ENCODE data around the gene PBX1.

Gene PBX1

DNA sequence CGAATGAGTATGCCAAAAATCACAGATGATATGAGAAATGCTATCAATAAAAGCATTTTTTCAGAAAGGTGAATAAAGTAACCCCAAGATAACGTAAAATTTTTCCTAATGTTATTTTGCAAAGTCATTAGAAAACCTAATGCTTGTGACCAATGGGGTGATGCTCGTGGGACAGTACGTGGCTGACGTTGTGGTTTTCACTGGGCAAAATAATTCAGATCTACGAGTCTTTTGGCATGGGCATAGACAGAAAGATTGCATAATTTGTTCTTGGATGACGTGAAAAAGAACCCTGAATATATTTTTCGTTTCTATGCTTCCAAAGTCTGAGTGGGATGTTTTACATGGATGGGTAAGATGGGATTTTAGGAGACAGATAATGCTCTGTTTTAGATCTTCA is 71.0 kb downstream of the PBX1 start (continued):
- TF ChIP-seq ZNF514 (tag by site-specific recombination; IDR thresholded peaks at IDR 0.05) (no peak), KLF10 (tag by site-specific recombination; IDR thresholded peaks at IDR 0.05) (no peak), KLF1 (tag by site-specific recombination; IDR thresholded peaks at IDR 0.05) (no peak), ZNF121 (tag by site-specific recombination; IDR thresholded peaks at IDR 0.05) (no peak), SP7 (tag by site-specific recombination; IDR thresholded peaks at IDR 0.05) (no peak), GLIS2 (tag by site-specific recombination; IDR thresholded peaks at IDR 0.05) (no peak), ZBTB17 (tag by site-specific recombination; IDR thresholded peaks at IDR 0.05) (no peak)

DNA sequence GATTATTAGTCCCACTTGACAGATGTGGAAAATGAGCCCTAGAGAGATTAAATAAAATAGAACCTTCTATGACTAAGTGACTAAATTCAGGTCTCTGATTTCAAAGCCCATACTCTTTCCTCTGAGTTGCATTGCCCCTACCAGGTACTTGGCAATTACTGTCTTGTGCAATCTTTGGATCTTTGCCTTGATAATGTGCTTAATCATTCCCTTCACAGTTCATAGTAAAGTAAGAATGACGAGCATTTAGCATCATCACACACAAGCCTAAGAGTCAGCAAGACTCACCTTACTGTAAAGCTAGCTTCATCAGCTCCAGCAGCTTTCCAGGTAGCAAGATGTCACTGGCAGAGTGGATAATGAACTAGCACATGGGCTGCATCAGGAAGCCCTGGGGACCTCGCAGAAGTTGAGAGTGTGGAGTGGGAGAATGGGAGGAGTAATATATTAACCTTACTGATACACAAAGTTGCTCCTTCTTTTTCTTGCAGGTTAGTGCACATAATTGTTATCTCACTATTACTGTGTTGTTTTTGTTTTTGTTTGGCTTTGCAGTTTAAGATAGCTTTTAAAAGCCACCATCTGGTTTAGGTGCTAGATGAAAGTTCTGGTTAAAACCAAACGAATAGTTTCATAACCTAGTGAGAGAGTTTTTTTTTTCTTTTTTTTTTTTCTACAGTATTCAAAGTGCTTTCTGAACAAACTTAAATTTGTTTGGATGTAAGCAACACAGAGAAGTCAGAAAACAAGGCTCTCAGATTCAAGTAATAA is 71.8 kb downstream of the PBX1 start:
- no peak overlapping the region for H3K4me3 ChIP-seq (ENCODE audit: low read depth, low read length)
- ChIA-PET CTCF (interaction anchor here (0.6 to 0.7 kb wide), 3 partner anchors 52 to 1082 kb away, joined by 3 read pairs; no protein-coding TSS in a partner anchor), POLR2A (interaction anchor here (0.6 kb wide), 2 partner anchors 10 to 886 kb away, joined by 5 to 8 read pairs; no protein-coding TSS in a partner anchor)
- no peak for TF ChIP-seq TRIM28 (IDR thresholded peaks at IDR 0.05; ENCODE audit: borderline replicate concordance, low read length)
- TF ChIP-seq, protein P1, sequence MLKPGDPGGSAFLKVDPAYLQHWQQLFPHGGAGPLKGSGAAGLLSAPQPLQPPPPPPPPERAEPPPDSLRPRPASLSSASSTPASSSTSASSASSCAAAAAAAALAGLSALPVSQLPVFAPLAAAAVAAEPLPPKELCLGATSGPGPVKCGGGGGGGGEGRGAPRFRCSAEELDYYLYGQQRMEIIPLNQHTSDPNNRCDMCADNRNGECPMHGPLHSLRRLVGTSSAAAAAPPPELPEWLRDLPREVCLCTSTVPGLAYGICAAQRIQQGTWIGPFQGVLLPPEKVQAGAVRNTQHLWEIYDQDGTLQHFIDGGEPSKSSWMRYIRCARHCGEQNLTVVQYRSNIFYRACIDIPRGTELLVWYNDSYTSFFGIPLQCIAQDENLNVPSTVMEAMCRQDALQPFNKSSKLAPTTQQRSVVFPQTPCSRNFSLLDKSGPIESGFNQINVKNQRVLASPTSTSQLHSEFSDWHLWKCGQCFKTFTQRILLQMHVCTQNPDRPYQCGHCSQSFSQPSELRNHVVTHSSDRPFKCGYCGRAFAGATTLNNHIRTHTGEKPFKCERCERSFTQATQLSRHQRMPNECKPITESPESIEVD (tag by site-specific recombination; IDR thresholded peaks at IDR 0.05), result 0 out of 2 replicates have a peak, but pooled peaks have one; percentile 8
- TF ChIP-seq, protein P2, sequence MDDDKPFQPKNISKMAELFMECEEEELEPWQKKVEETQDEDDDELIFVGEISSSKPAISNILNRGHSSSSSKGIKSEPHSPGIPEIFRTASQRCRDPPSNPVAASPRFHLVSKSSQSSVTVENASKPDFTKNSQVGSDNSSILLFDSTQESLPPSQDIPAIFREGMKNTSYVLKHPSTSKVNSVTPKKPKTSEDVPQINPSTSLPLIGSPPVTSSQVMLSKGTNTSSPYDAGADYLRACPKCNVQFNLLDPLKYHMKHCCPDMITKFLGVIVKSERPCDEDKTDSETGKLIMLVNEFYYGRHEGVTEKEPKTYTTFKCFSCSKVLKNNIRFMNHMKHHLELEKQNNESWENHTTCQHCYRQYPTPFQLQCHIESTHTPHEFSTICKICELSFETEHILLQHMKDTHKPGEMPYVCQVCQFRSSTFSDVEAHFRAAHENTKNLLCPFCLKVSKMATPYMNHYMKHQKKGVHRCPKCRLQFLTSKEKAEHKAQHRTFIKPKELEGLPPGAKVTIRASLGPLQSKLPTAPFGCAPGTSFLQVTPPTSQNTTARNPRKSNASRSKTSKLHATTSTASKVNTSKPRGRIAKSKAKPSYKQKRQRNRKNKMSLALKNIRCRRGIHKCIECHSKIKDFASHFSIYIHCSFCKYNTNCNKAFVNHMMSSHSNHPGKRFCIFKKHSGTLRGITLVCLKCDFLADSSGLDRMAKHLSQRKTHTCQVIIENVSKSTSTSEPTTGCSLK (tag by site-specific recombination; IDR thresholded peaks at IDR 0.05), result no peak
- TF ChIP-seq ZFHX2 (tag by site-specific recombination; conservative IDR thresholded peaks at IDR 0.05), result no peak
- no peak for TF ChIP-seq ZNF707 (tag by site-specific recombination; IDR thresholded peaks at IDR 0.05)
- TF ChIP-seq BCL11B (tag by site-specific recombination; IDR thresholded peaks at IDR 0.05; ENCODE audit: low read depth), result no peak
- TF ChIP-seq ZNF629 (tag by site-specific recombination; IDR thresholded peaks at IDR 0.05), result 0 out of 2 replicates have a peak, but pooled peaks have one; percentile 10
- no peak for TF ChIP-seq ZNF48 (tag by site-specific recombination; IDR thresholded peaks at IDR 0.05)
- no peak for TF ChIP-seq KLF1 (tag by site-specific recombination; IDR thresholded peaks at IDR 0.05)
- TF ChIP-seq OSR2 (tag by site-specific recombination; IDR thresholded peaks at IDR 0.05), result peak; percentile 28; the same call in 1 of the 2 replicates
- TF ChIP-seq, protein P3, sequence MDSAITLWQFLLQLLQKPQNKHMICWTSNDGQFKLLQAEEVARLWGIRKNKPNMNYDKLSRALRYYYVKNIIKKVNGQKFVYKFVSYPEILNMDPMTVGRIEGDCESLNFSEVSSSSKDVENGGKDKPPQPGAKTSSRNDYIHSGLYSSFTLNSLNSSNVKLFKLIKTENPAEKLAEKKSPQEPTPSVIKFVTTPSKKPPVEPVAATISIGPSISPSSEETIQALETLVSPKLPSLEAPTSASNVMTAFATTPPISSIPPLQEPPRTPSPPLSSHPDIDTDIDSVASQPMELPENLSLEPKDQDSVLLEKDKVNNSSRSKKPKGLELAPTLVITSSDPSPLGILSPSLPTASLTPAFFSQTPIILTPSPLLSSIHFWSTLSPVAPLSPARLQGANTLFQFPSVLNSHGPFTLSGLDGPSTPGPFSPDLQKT (IDR thresholded peaks at IDR 0.05; ENCODE audit: borderline replicate concordance, low read depth, low read length), result no peak
- TF ChIP-seq ZNF501 (tag by site-specific recombination; IDR thresholded peaks at IDR 0.05), result no peak
- TF ChIP-seq, protein P4, sequence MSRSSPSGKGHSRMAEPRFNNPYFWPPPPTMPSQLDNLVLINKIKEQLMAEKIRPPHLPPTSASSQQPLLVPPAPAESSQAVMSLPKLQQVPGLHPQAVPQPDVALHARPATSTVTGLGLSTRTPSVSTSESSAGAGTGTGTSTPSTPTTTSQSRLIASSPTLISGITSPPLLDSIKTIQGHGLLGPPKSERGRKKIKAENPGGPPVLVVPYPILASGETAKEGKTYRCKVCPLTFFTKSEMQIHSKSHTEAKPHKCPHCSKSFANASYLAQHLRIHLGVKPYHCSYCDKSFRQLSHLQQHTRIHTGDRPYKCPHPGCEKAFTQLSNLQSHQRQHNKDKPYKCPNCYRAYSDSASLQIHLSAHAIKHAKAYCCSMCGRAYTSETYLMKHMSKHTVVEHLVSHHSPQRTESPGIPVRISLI (tag by site-specific recombination; IDR thresholded peaks at IDR 0.05), result no peak
- TF ChIP-seq ZNF664 (tag by site-specific recombination; IDR thresholded peaks at IDR 0.05), result peak; percentile 72; the same call in 1 of the 2 replicates
- TF ChIP-seq SP7 (tag by site-specific recombination; IDR thresholded peaks at IDR 0.05), result peak; percentile 74
- TF ChIP-seq ZNF544 (tag by site-specific recombination; IDR thresholded peaks at IDR 0.05), result no peak
- peaks cover 25% of the 10 kb centered on the region for H3K4me1 ChIP-seq (ENCODE audit: control insufficient read depth, insufficient read depth, low read length)
- H3K36me3 ChIP-seq (ENCODE audit: control insufficient read depth in 2 of 2, insufficient read depth in 1 of 2, low read length in 2 of 2), result no peaks in the 10 kb centered on the region
- no peak overlapping the region for H3K27ac ChIP-seq (ENCODE audit: extremely low read depth, low read depth, low read length)
- H3K9me3 ChIP-seq (ENCODE audit: control insufficient read depth, insufficient read depth, low read depth, low read length), result no peaks in the 10 kb centered on the region
